Measurements from ENCODE around the gene LAMP1. TPM values are rescaled to one million over a fixed set of nuclear protein-coding genes. Genes with fewer than 3 reads are reported as not detected.

LAMP1 gene
- total and polyA plus RNA-seq, 2 donors from 2014 or later = 210 to 256 TPM

GRCh38 chr13:113297370-113298042 lies 467 bp downstream of the LAMP1 start:
- FAIRE-seq (no peak), DNase-seq (peak in 3 of 5 donors; percentile 24 to 89 (median 77))
- TF ChIP-seq, protein P1, sequence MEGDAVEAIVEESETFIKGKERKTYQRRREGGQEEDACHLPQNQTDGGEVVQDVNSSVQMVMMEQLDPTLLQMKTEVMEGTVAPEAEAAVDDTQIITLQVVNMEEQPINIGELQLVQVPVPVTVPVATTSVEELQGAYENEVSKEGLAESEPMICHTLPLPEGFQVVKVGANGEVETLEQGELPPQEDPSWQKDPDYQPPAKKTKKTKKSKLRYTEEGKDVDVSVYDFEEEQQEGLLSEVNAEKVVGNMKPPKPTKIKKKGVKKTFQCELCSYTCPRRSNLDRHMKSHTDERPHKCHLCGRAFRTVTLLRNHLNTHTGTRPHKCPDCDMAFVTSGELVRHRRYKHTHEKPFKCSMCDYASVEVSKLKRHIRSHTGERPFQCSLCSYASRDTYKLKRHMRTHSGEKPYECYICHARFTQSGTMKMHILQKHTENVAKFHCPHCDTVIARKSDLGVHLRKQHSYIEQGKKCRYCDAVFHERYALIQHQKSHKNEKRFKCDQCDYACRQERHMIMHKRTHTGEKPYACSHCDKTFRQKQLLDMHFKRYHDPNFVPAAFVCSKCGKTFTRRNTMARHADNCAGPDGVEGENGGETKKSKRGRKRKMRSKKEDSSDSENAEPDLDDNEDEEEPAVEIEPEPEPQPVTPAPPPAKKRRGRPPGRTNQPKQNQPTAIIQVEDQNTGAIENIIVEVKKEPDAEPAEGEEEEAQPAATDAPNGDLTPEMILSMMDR (IDR thresholded peaks at IDR 0.05; ENCODE audit: borderline replicate concordance, extremely low read depth, insufficient read depth) = no peak

GRCh38 chr13:113298043-113298945 lies 1.3 kb downstream of the LAMP1 start:
- Histone ChIP-seq H3K9me3 (ENCODE audit: control insufficient read depth in 2 of 3, insufficient read depth in 1 of 3, low read length in 3 of 3) (no peaks in the 10 kb centered on the region), H3K4me1 (ENCODE audit: control insufficient read depth in 2 of 3, insufficient read depth in 2 of 3, low read depth in 1 of 3, low read length in 3 of 3) (peaks cover 0 to 15% (median 5%) of the 10 kb centered on the region in 3 donors), H3K9ac (ENCODE audit: low read length in 3 of 3) (peak overlapping the region; percentile 62 to 93 (median 93)), H3K27me3 (ENCODE audit: control insufficient read depth, insufficient read depth, low read length) (no peaks in the 10 kb centered on the region), H3K27ac (ENCODE audit: low read depth in 2 of 2, low read length in 2 of 2) (peak overlapping the region in 1 of 2 donors; percentile 74), H3K4me3 (ENCODE audit: low read length in 3 of 3) (peak overlapping the region; percentile 79 to 95 (median 81)), H3K36me3 (ENCODE audit: control insufficient read depth in 2 of 3, insufficient read depth in 3 of 3, low read length in 3 of 3) (peaks cover 0 to 4% (median 0%) of the 10 kb centered on the region in 3 donors)
- TF ChIP-seq, protein P1 (IDR thresholded peaks at IDR 0.05; ENCODE audit: borderline replicate concordance, extremely low read depth, insufficient read depth) = no peak
- DNase-seq (peak in 2 of 5 donors; percentile 40 to 42), FAIRE-seq (no peak)
- intact Hi-C loops (cut with DNase I) = no loop called here

More at GRCh38 chr13:113297370-113298042, 467 bp downstream of the LAMP1 start:
- Histone ChIP-seq H3K36me3 (ENCODE audit: control insufficient read depth in 2 of 3, insufficient read depth in 3 of 3, low read length in 3 of 3) (no peaks in the 10 kb centered on the region), H3K9ac (ENCODE audit: low read length in 3 of 3) (peak overlapping the region; percentile 62 to 93 (median 93)), H3K4me3 (ENCODE audit: low read length in 3 of 3) (peak overlapping the region; percentile 79 to 95 (median 81)), H3K9me3 (ENCODE audit: control insufficient read depth in 2 of 3, insufficient read depth in 1 of 3, low read length in 3 of 3) (no peaks in the 10 kb centered on the region), H3K27me3 (ENCODE audit: control insufficient read depth, insufficient read depth, low read length) (no peaks in the 10 kb centered on the region), H3K4me1 (ENCODE audit: control insufficient read depth in 2 of 3, insufficient read depth in 2 of 3, low read depth in 1 of 3, low read length in 3 of 3) (peaks cover 0 to 11% (median 5%) of the 10 kb centered on the region in 3 donors), H3K27ac (ENCODE audit: low read depth in 2 of 2, low read length in 2 of 2) (peak overlapping the region; percentile 71 to 74)
- intact Hi-C loops (cut with DNase I) = no loop called here

- H3K9ac ChIP-seq (ENCODE audit: low read length in 3 of 3) = no peak overlapping the region
- peaks cover 0 to 4% (median 0%) of the 10 kb centered on the region in 3 donors for H3K36me3 ChIP-seq (ENCODE audit: control insufficient read depth in 2 of 3, insufficient read depth in 3 of 3, low read length in 3 of 3)
- no peak overlapping the region for H3K27ac ChIP-seq (ENCODE audit: low read depth in 2 of 2, low read length in 2 of 2)
- H3K27me3 ChIP-seq (ENCODE audit: control insufficient read depth, insufficient read depth, low read length) = no peaks in the 10 kb centered on the region
- H3K9me3 ChIP-seq (ENCODE audit: control insufficient read depth in 2 of 3, insufficient read depth in 1 of 3, low read length in 3 of 3) = no peaks in the 10 kb centered on the region
- TF ChIP-seq, protein P1 (IDR thresholded peaks at IDR 0.05; ENCODE audit: borderline replicate concordance, extremely low read depth, insufficient read depth) = no peak
- H3K4me3 ChIP-seq (ENCODE audit: low read length in 3 of 3) = no peak overlapping the region
- FAIRE-seq = no peak
- H3K4me1 ChIP-seq (ENCODE audit: control insufficient read depth in 2 of 3, insufficient read depth in 2 of 3, low read depth in 1 of 3, low read length in 3 of 3) = peaks cover 0 to 15% (median 5%) of the 10 kb centered on the region in 3 donors
- DNase-seq = no peak
- intact Hi-C loops (cut with DNase I) = no loop called here
Measured at GRCh38 chr13:113299951-113300350, 2.9 kb downstream of the LAMP1 start.
